SK-N-SH (cell line): Measurements from ENCODE around the gene ALX1. TPM values are rescaled to one million over a fixed set of nuclear protein-coding genes. Genes with fewer than 3 reads are reported as not detected.

Source experiments
- CTCF ChIA-PET: fragments of 300-600, 350-600 bp; formaldehyde crosslinking; extraction: SDS; loops from one replicate; lab custom pipeline; 2021; lab: Yijun Ruan, JAX
- POLR2A ChIA-PET: fragments of 350-600 bp; sonication (Branson Sonifier 250); formaldehyde crosslinking; extraction: SDS; loops from one replicate; lab custom pipeline; 2020; ENCODE audit warnings: antibody characterized with exemption, inconsistent platforms; lab: Yijun Ruan, JAX
- DNase-seq: peaks from one replicate; pipeline ENCODE4 v3.0.0; 2012
- H2AFZ ChIP-seq: fragments of 200-600 bp; sonication (generic); 2 replicates; pipeline ENCODE4 v1.8.1; 2016; ENCODE audit warnings: antibody characterized with exemption, mild to moderate bottlenecking, low read depth
- H3F3A ChIP-seq: fragments of 200-600 bp; sonication (generic); replicated peaks from 2 replicates; pipeline ENCODE3; 2016; ENCODE audit warnings: antibody characterized with exemption, mild to moderate bottlenecking; ENCODE audit not compliant: insufficient read depth
- H3K27ac ChIP-seq, 2 experiments: fragments of 200-500 bp in 1 of 2; fragments of 200-600 bp in 1 of 2; sonication (Bioruptor generic) in 1 of 2; sonication (generic), shearing (Covaris generic) in 1 of 2; 2 replicates each; pipeline versions ENCODE4 v1.5.1 to v1.6.1; 2014 to 2016; ENCODE audit warnings: low read depth in 2 of 2, inconsistent platforms in 1 of 2, low read length in 1 of 2, mild to moderate bottlenecking in 1 of 2, mixed read lengths in 1 of 2
- H3K27me3 ChIP-seq: fragments of 200-600 bp; sonication (generic), shearing (Covaris generic); 2 replicates; pipeline ENCODE4 v1.6.1; 2016; ENCODE audit warnings: mixed run types; ENCODE audit not compliant: insufficient read depth
- H3K36me3 ChIP-seq, 2 experiments: fragments of 200-500 bp in 1 of 2; fragments of 200-600 bp in 1 of 2; sonication (Bioruptor generic) in 1 of 2; sonication (generic) in 1 of 2; replicated peaks in 1 of 2; 2 replicates each; pipeline versions ENCODE3 to v1.5.1; 2014 to 2016; ENCODE audit warnings: low read length in 1 of 2, mild to moderate bottlenecking in 1 of 2; ENCODE audit not compliant: insufficient read depth in 2 of 2, control insufficient read depth in 1 of 2
- H3K4me1 ChIP-seq, 2 experiments: fragments of 200-500 bp in 1 of 2; fragments of 200-600 bp in 1 of 2; sonication (Bioruptor generic) in 1 of 2; sonication (generic), shearing (Covaris generic) in 1 of 2; 2 replicates each; pipeline versions ENCODE4 v1.5.1 to v1.6.1; 2014 to 2016; ENCODE audit warnings: low read depth in 1 of 2, low read length in 1 of 2, mixed run types in 1 of 2; ENCODE audit not compliant: insufficient read depth in 2 of 2, control insufficient read depth in 1 of 2
- H3K4me2 ChIP-seq: fragments of 200-600 bp; sonication (generic), shearing (Covaris generic); 2 replicates; pipeline ENCODE4 v1.6.1; 2017; ENCODE audit warnings: mixed run types
- H3K4me3 ChIP-seq, 2 experiments: fragments of 200-500 bp in 1 of 2; fragments of 200-600 bp in 1 of 2; sonication (Bioruptor generic) in 1 of 2; sonication (generic), shearing (Covaris generic) in 1 of 2; 2 replicates each; pipeline versions ENCODE4 v1.5.1 to v1.8.1; 2014 to 2016; ENCODE audit warnings: low read depth in 2 of 2, inconsistent platforms in 1 of 2, low read length in 1 of 2, mild to moderate bottlenecking in 1 of 2, mixed read lengths in 1 of 2, moderate library complexity in 1 of 2
- H3K79me2 ChIP-seq: fragments of 200-600 bp; sonication (generic); 2 replicates; pipeline ENCODE4 v1.8.1; 2017; ENCODE audit warnings: mild to moderate bottlenecking; ENCODE audit not compliant: insufficient read depth
- H3K9ac ChIP-seq: fragments of 200-600 bp; sonication (generic); 2 replicates; pipeline ENCODE4 v1.6.1; 2017; ENCODE audit warnings: mixed run types
- H3K9me2 ChIP-seq: fragments of 200-600 bp; sonication (generic); 2 replicates; pipeline ENCODE4 v1.6.1; 2017; ENCODE audit warnings: mixed run types
- H3K9me3 ChIP-seq: fragments of 200-600 bp; sonication (generic); 2 replicates; pipeline ENCODE4 v1.6.1; 2017; ENCODE audit warnings: mixed run types, mild to moderate bottlenecking, moderate library complexity
- H4K20me1 ChIP-seq: fragments of 200-600 bp; sonication (generic); 2 replicates; pipeline ENCODE4 v1.6.1; 2017; ENCODE audit warnings: mild to moderate bottlenecking, mixed run types; ENCODE audit not compliant: insufficient read depth
- FOXJ3 ChIP-seq: sonication (generic); formaldehyde crosslinking; IDR thresholded peaks from 2 replicates; pipeline ENCODE4 v1.5.1; 2020; ENCODE audit warnings: mild to moderate bottlenecking, missing genetic modification reagents
- GABPA ChIP-seq: IDR thresholded peaks from 2 replicates; pipeline ENCODE4 v1.4.0; 2012; ENCODE audit warnings: low read depth, mild to moderate bottlenecking
- JUND ChIP-seq: IDR thresholded peaks from 2 replicates; pipeline ENCODE4 v1.4.0; 2012
- MAX ChIP-seq: IDR thresholded peaks from 2 replicates; pipeline ENCODE4 v1.4.0; 2012; ENCODE audit warnings: low read depth
- NFIC ChIP-seq: IDR thresholded peaks from 2 replicates; pipeline ENCODE4 v1.4.0; 2012; ENCODE audit warnings: borderline replicate concordance
- NRF1 ChIP-seq: IDR thresholded peaks from 2 replicates; pipeline ENCODE4 v1.6.1; 2012; ENCODE audit warnings: low read depth, mild to moderate bottlenecking, low read length
- POLR2AphosphoS5 ChIP-seq: IDR thresholded peaks from 2 replicates; pipeline ENCODE4 v1.6.1; 2012; ENCODE audit warnings: low read depth, low read length
- RCOR1 ChIP-seq: fragments of 150-350 bp; IDR thresholded peaks from 2 replicates; pipeline ENCODE4 v1.6.1; 2017; ENCODE audit warnings: antibody characterized with exemption, low read length
- REST ChIP-seq: IDR thresholded peaks from 2 replicates; pipeline ENCODE4 v1.6.1; 2012; ENCODE audit warnings: mild to moderate bottlenecking, low read depth, low read length, moderate library complexity
- RFX5 ChIP-seq: IDR thresholded peaks from 2 replicates; pipeline ENCODE4 v1.6.1; 2012; ENCODE audit warnings: mild to moderate bottlenecking, improper control_type of control experiment, low read length
- RXRA ChIP-seq: IDR thresholded peaks from 2 replicates; pipeline ENCODE4 v1.4.0; 2012; ENCODE audit warnings: low read depth, mild to moderate bottlenecking, borderline replicate concordance
- SIN3A ChIP-seq: IDR thresholded peaks from 2 replicates; pipeline ENCODE4 v1.6.1; 2012; ENCODE audit warnings: low read depth, mild to moderate bottlenecking, low read length, moderate library complexity, borderline replicate concordance
- TAF1 ChIP-seq: IDR thresholded peaks from 2 replicates; pipeline ENCODE4 v1.6.1; 2012; ENCODE audit warnings: low read depth, mild to moderate bottlenecking, low read length, moderate library complexity, borderline replicate concordance
- TCF12 ChIP-seq: IDR thresholded peaks from 2 replicates; pipeline ENCODE4 v1.4.0; 2012
- TEAD4 ChIP-seq: IDR thresholded peaks from 2 replicates; pipeline ENCODE4 v1.4.0; 2012; ENCODE audit warnings: mild to moderate bottlenecking, borderline replicate concordance; ENCODE audit not compliant: insufficient read depth
- USF1 ChIP-seq: IDR thresholded peaks from 2 replicates; pipeline ENCODE4 v1.4.0; 2012; ENCODE audit warnings: low read depth, borderline replicate concordance
- USF2 ChIP-seq: fragments of 150-350 bp; IDR thresholded peaks from 2 replicates; pipeline ENCODE4 v1.6.1; 2017; ENCODE audit warnings: antibody characterized with exemption, low read length, low read depth, borderline replicate concordance
- WGBS: methylation state at CpG from one replicate; pipeline ENCODE4 v1.1.6; 2017; ENCODE audit warnings: low lambda C conversion rate; 5-methylcytosine and 5-hydroxymethylcytosine counted together
- polyA plus RNA-seq, 3 experiments: library from polyadenylated mRNA; depleted of rRNA; stranded (reverse); fragments of >200 nt; gene quantifications; 2 replicates each; pipeline ENCODE4 v1.2.3, GENCODE V29; 2012

Gene ALX1
- polyA plus RNA-seq, 1 of the 3 experiments (the other 2 are of a cell fraction), result not detected

- TF ChIP-seq SIN3A (no peak), MAX (no peak)
Measured at GRCh38 chr12:85277900-85278597, 2.0 kb upstream of the ALX1 start (continued).

GRCh38 chr12:85278598-85279448, 1.2 kb upstream of the ALX1 start:
- no peak overlapping the region for H2AFZ ChIP-seq
- no peaks in the 10 kb centered on the region for H3K79me2 ChIP-seq
- no peak overlapping the region for H3K27ac ChIP-seq
- no peak overlapping the region for H3K9ac ChIP-seq
- peaks cover 38% of the 10 kb centered on the region for H3K27me3 ChIP-seq
- WGBS, result 94% methylated on average over 30 of the region's 37 CpGs
- no peaks in the 10 kb centered on the region for H3K36me3 ChIP-seq
- no peak overlapping the region for H3K4me2 ChIP-seq
- TF ChIP-seq REST (no peak), POLR2AphosphoS5 (no peak), GABPA (no peak), TCF12 (no peak), JUND (no peak), RFX5 (no peak), TEAD4 (no peak), USF2 (no peak), FOXJ3 (CRISPR knock-in tag) (no peak), NFIC (no peak), RXRA (no peak), TAF1 (no peak), NRF1 (no peak), USF1 (no peak), RCOR1 (no peak)
- H3K9me2 ChIP-seq, result no peaks in the 10 kb centered on the region
- ChIA-PET CTCF (interaction anchor here (0.8 to 1.0 kb wide), 2 partner anchors 25 to 28 kb away, joined by 3 read pairs; no protein-coding TSS in a partner anchor), POLR2A (no interaction called here)
- no peak for DNase-seq
- H3K4me1 ChIP-seq, result peaks cover 0 to 2% of the 10 kb centered on the region in 2 experiments; a peak in 1 of 4 replicates
- H3F3A ChIP-seq, result no peaks in the 10 kb centered on the region
- no peaks in the 10 kb centered on the region for H3K9me3 ChIP-seq
- no peaks in the 10 kb centered on the region for H4K20me1 ChIP-seq
- no peak overlapping the region for H3K4me3 ChIP-seq
